ENCODE data around the gene EZR. TPM values are rescaled to one million over a fixed set of nuclear protein-coding genes. Genes with fewer than 3 reads are reported as not detected.
A peak's percentile ranks its signal among the peaks of the same experiment; 100 is the strongest.

EZR gene
- total RNA-seq, 1 experiment from 2014 or later: 1,402 TPM

GRCh38 chr6:158801655-158802294, 17.4 kb downstream of the EZR start:
- H3K9ac ChIP-seq (ENCODE audit: low read length): 0 out of 2 replicates have a peak overlapping the region, but pooled peaks have one; percentile 3
- no peaks in the 10 kb centered on the region for H3K27me3 ChIP-seq (ENCODE audit: insufficient read depth, low read length)
- no peaks in the 10 kb centered on the region for H3K9me3 ChIP-seq (ENCODE audit: control insufficient read depth in 1 of 2, insufficient read depth in 1 of 2, low read depth in 1 of 2, low read length in 2 of 2)
- peak overlapping the region; percentile 57 for H3K27ac ChIP-seq (ENCODE audit: low read depth, low read length)
- ChIA-PET POLR2A (interaction anchor here (0.5 to 1.9 kb wide), 4 partner anchors 10 to 108 kb away, joined by 3 to 7 read pairs (median 4); no protein-coding TSS in a partner anchor), RAD21 (ENCODE audit: low non-redundant PET in 1 of 2, low total read pairs in 2 of 2, uncharacterized antibody in 2 of 2, unreplicated experiment in 2 of 2) (interaction anchor here in 1 of 2 experiments (0.6 kb wide), 1 partner anchor 68 kb away, joined by 3 read pairs; no protein-coding TSS in a partner anchor), CTCF (interaction anchor here (0.7 to 1.0 kb wide), 2 partner anchors 9 to 10 kb away, joined by 3 to 4 read pairs; no protein-coding TSS in a partner anchor)
- intact Hi-C loops (cut with micrococcal nuclease): loop anchor here (10.0 kb wide), 1 partner anchor 313 kb away; no protein-coding TSS in a partner anchor
- no TSS peak for BruUV-seq (replicated peaks)
- H3K4me1 ChIP-seq (ENCODE audit: control insufficient read depth in 1 of 2, insufficient read depth in 2 of 2, low read length in 2 of 2): peaks cover 92 to 96% of the 10 kb centered on the region in 2 experiments
- H2AFZ ChIP-seq (ENCODE audit: low read depth, low read length, poor library complexity, severe bottlenecking): no peak overlapping the region
- DNase-seq (ENCODE audit: low read depth, low spot score) (no peak), ATAC-seq (peak; percentile 10)
- H3K9me2 ChIP-seq (ENCODE audit: insufficient read depth): no peaks in the 10 kb centered on the region
- H3K4me3 ChIP-seq (replicated peaks in 1 of 2; ENCODE audit: low read depth in 1 of 2, low read length in 2 of 2): no peak overlapping the region
- peaks cover 0 to 61% of the 10 kb centered on the region in 2 experiments; a peak in 3 of 4 replicates for H3K36me3 ChIP-seq (ENCODE audit: control insufficient read depth in 1 of 2, insufficient read depth in 2 of 2, low read length in 2 of 2)
- peaks cover 99% of the 10 kb centered on the region for H3K79me2 ChIP-seq (ENCODE audit: insufficient read depth, low read length)
- peak; percentile 54 for TF ChIP-seq POLR2AphosphoS5 (IDR thresholded peaks at IDR 0.05; ENCODE audit: low read depth, low read length)
- TF ChIP-seq SIN3A (IDR thresholded peaks at IDR 0.05; ENCODE audit: low read depth): no peak
- H3K4me2 ChIP-seq (ENCODE audit: low read length): peak overlapping the region; percentile 40
- H4K20me1 ChIP-seq (ENCODE audit: insufficient read depth): peaks cover 80% of the 10 kb centered on the region

GRCh38 chr6:158799051-158799792, 19.9 kb downstream of the EZR start:
- DNase-seq (ENCODE audit: low read depth, low spot score) (no peak), ATAC-seq (peak; percentile 35)
- H3K36me3 ChIP-seq (ENCODE audit: control insufficient read depth in 1 of 2, insufficient read depth in 2 of 2, low read length in 2 of 2): peaks cover 0 to 76% of the 10 kb centered on the region in 2 experiments; a peak in 3 of 4 replicates
- no peaks in the 10 kb centered on the region for H3K9me3 ChIP-seq (ENCODE audit: control insufficient read depth in 1 of 2, insufficient read depth in 1 of 2, low read depth in 1 of 2, low read length in 2 of 2)
- H3K9me2 ChIP-seq (ENCODE audit: insufficient read depth): no peaks in the 10 kb centered on the region
- H3K4me3 ChIP-seq (replicated peaks in 1 of 2; ENCODE audit: low read depth in 1 of 2, low read length in 2 of 2): no peak overlapping the region
- intact Hi-C loops (cut with micrococcal nuclease): no loop called here
- ChIA-PET CTCF (interaction anchor here (0.6 to 2.3 kb wide), 6 partner anchors 9 to 1498 kb away, joined by 3 to 9 read pairs (median 4); no protein-coding TSS in a partner anchor), POLR2A (interaction anchor here (0.8 to 1.2 kb wide), 4 partner anchors 9 to 80 kb away, joined by 3 to 4 read pairs (median 3); partner anchors contain the start of gene EZR), RAD21 (ENCODE audit: low non-redundant PET in 1 of 2, low total read pairs in 2 of 2, uncharacterized antibody in 2 of 2, unreplicated experiment in 2 of 2) (no interaction called here)
- H3K27me3 ChIP-seq (ENCODE audit: insufficient read depth, low read length): no peaks in the 10 kb centered on the region
- no TSS peak for BruUV-seq (replicated peaks)
- H4K20me1 ChIP-seq (ENCODE audit: insufficient read depth): peaks cover 87% of the 10 kb centered on the region
- H3K79me2 ChIP-seq (ENCODE audit: insufficient read depth, low read length): peaks cover 99% of the 10 kb centered on the region
- TF ChIP-seq ZBTB33 (IDR thresholded peaks at IDR 0.05; ENCODE audit: extremely low read depth, insufficient replicate concordance, low read length) (no peak), CTCF (IDR thresholded peaks at IDR 0.05 in 2 of 3, conservative IDR thresholded peaks at IDR 0.05 in 1 of 3; ENCODE audit: borderline replicate concordance in 1 of 3, insufficient read depth in 1 of 3, low read depth in 2 of 3, low read length in 2 of 3) (peak in 2 of 3 experiments; percentile 24 to 27; a peak in 2 of 6 replicates), POLR2AphosphoS5 (IDR thresholded peaks at IDR 0.05; ENCODE audit: low read depth, low read length) (peak; percentile 46), MAX (IDR thresholded peaks at IDR 0.05) (no peak)
- H3K4me1 ChIP-seq (ENCODE audit: control insufficient read depth in 1 of 2, insufficient read depth in 2 of 2, low read length in 2 of 2): peaks cover 94 to 98% of the 10 kb centered on the region in 2 experiments
- H3K9ac ChIP-seq (ENCODE audit: low read length): peak overlapping the region; percentile 20
- H3K4me2 ChIP-seq (ENCODE audit: low read length): peak overlapping the region; percentile 40
- no peak overlapping the region for H2AFZ ChIP-seq (ENCODE audit: low read depth, low read length, poor library complexity, severe bottlenecking)
- peak overlapping the region; percentile 57 for H3K27ac ChIP-seq (ENCODE audit: low read depth, low read length)

Measured in HCT116 (cell line).